ENCODE data around the gene RECK. TPM values are rescaled to one million over a fixed set of nuclear protein-coding genes. Genes with fewer than 3 reads are reported as not detected.

Gene RECK
- total RNA-seq, 1 donor from 2014 or later: 11.1 TPM

DNA sequence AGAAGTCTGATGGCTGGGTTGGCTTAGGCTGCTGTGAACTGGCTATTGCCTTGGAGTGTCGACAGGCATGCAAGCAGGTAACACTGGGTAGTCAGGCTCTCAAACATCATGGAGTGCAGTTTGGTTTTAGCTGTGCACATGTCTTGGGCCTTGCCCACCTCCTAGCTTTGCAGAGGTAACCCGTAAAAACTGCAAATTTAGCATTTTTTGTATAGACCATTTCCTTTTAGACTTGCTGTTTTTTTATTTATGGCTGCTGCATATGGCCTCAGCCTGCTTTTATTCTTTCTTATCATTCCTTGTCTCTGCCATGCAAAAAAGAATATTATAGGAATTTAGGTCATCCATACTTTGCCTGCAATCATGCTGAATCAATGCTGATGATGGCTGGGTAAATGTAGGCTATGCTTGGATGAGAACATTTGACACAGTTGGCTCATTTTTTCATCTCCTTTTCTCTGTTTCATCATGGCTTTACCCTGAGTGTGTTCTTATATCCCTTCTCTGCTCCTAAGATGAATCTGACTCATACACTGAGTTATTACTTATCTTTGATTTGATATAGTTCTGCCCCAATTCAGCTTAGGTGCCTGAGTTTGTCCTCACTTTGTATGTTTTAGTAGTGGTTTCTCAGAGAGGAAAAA is 27.2 kb downstream of the RECK start:
- Mint-ChIP-seq H3K27ac (ENCODE audit: unreplicated experiment) (no peak overlapping the region), H3K36me3 (ENCODE audit: unreplicated experiment) (no peaks in the 10 kb centered on the region), H3K4me1 (ENCODE audit: low read depth, unreplicated experiment) (no peaks in the 10 kb centered on the region), H3K27me3 (ENCODE audit: unreplicated experiment) (no peaks in the 10 kb centered on the region), H3K9me3 (ENCODE audit: unreplicated experiment) (no peaks in the 10 kb centered on the region), H3K4me3 (ENCODE audit: unreplicated experiment) (no peak overlapping the region)
- TF ChIP-seq, protein P1, sequence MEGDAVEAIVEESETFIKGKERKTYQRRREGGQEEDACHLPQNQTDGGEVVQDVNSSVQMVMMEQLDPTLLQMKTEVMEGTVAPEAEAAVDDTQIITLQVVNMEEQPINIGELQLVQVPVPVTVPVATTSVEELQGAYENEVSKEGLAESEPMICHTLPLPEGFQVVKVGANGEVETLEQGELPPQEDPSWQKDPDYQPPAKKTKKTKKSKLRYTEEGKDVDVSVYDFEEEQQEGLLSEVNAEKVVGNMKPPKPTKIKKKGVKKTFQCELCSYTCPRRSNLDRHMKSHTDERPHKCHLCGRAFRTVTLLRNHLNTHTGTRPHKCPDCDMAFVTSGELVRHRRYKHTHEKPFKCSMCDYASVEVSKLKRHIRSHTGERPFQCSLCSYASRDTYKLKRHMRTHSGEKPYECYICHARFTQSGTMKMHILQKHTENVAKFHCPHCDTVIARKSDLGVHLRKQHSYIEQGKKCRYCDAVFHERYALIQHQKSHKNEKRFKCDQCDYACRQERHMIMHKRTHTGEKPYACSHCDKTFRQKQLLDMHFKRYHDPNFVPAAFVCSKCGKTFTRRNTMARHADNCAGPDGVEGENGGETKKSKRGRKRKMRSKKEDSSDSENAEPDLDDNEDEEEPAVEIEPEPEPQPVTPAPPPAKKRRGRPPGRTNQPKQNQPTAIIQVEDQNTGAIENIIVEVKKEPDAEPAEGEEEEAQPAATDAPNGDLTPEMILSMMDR (IDR thresholded peaks at IDR 0.05; ENCODE audit: partially characterized antibody, unreplicated experiment): no peak
- no peak for DNase-seq

DNA sequence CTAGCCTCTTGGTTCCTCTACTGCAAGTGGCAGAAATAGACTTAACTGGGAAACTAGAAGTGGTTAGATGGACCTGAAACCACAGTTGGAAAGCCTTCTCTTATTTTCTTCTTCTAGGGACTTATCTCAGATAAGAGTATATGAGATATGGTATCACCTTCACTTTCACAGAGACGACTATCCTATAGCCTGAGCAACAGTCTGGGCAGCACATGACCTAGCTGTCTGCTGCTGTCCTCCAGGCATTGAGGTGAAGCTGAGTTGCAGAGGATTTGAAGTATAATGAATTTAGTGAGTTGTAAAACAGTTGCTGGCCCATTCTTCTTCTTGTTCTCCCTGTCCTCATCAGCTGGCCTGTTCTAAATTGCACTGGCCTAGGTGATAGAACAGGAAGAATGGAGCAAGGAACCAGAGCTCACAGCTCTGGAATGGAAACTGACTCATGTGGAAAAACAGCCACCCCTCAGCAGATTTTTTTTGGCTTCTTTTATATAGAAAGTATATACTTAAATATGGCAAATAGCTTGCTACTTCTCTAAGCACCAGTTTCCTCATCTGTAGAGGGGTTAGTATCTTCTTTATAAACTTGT is 27.8 kb downstream of the RECK start:
- TF ChIP-seq, protein P1 (IDR thresholded peaks at IDR 0.05; ENCODE audit: partially characterized antibody, unreplicated experiment): no peak
- no peak for DNase-seq
- H3K27ac Mint-ChIP-seq (ENCODE audit: unreplicated experiment): no peak overlapping the region
- H3K36me3 Mint-ChIP-seq (ENCODE audit: unreplicated experiment): no peaks in the 10 kb centered on the region
- H3K4me3 Mint-ChIP-seq (ENCODE audit: unreplicated experiment): no peak overlapping the region
- no peaks in the 10 kb centered on the region for H3K4me1 Mint-ChIP-seq (ENCODE audit: low read depth, unreplicated experiment)
- H3K9me3 Mint-ChIP-seq (ENCODE audit: unreplicated experiment): no peaks in the 10 kb centered on the region
- H3K27me3 Mint-ChIP-seq (ENCODE audit: unreplicated experiment): no peaks in the 10 kb centered on the region

DNA sequence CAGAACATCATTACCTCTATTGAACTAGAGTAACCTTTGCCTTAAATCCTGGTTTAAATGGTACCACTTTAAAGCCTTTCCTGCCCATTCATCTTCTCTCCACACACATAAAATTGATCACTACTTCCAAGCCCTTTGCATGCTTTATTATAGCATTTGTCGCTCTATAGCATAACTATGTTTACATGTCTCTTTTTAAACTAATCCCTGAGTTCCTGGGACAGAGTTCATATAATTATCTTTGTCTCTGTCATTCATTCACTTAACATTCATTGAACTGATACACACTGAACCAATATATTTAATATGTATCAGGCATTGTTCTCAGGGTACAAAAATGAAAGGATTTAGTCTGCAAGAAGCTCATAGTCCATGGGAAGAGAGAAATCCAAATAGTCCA is 37.3 kb downstream of the RECK start:
- no peaks in the 10 kb centered on the region for H3K36me3 Mint-ChIP-seq (ENCODE audit: unreplicated experiment)
- no peaks in the 10 kb centered on the region for H3K9me3 Mint-ChIP-seq (ENCODE audit: unreplicated experiment)
- H3K27me3 Mint-ChIP-seq (ENCODE audit: unreplicated experiment): peaks cover 2% of the 10 kb centered on the region
- DNase-seq: no peak
- no peak overlapping the region for H3K4me3 Mint-ChIP-seq (ENCODE audit: unreplicated experiment)
- H3K4me1 Mint-ChIP-seq (ENCODE audit: low read depth, unreplicated experiment): peaks cover 3% of the 10 kb centered on the region
- no peak overlapping the region for H3K27ac Mint-ChIP-seq (ENCODE audit: unreplicated experiment)
- TF ChIP-seq, protein P1 (IDR thresholded peaks at IDR 0.05; ENCODE audit: partially characterized antibody, unreplicated experiment): no peak

DNA sequence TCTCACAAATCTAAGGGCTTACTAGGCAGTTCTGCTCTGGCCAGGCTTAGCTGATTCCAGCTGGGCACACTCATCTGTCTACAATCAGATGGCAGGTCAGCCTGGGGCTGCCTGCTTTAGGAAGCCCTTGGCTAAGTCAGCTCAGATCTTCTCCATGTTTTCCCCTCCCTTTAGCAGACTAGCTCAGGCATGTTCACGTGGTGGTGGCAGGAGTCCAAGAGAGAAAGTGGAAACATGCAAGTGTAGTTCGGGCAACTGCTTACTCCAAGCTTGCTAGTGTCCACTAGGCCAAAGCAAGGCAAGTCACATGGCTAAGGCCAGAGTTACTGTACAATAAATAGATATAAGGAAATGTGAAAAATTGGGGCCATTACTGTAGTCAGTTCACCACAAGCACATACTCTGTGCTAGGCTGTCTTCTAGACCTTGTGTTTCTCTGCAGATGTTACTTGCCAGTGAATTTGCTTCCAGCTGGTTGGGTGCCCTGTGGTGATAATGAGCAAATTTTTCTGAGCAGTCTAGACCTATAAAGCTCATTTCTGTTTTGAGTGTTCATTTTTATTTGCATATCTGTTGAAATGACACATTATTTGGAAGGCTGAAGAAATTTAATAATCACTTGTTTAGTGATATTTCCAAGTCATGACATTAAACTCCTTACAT is 38.3 kb downstream of the RECK start:
- H3K4me1 Mint-ChIP-seq (ENCODE audit: low read depth, unreplicated experiment): peaks cover 3% of the 10 kb centered on the region
- DNase-seq: no peak
- no peaks in the 10 kb centered on the region for H3K9me3 Mint-ChIP-seq (ENCODE audit: unreplicated experiment)
- H3K36me3 Mint-ChIP-seq (ENCODE audit: unreplicated experiment): no peaks in the 10 kb centered on the region
- TF ChIP-seq, protein P1 (IDR thresholded peaks at IDR 0.05; ENCODE audit: partially characterized antibody, unreplicated experiment): no peak
- no peak overlapping the region for H3K27ac Mint-ChIP-seq (ENCODE audit: unreplicated experiment)
- no peak overlapping the region for H3K4me3 Mint-ChIP-seq (ENCODE audit: unreplicated experiment)
- peaks cover 2% of the 10 kb centered on the region for H3K27me3 Mint-ChIP-seq (ENCODE audit: unreplicated experiment)

DNA sequence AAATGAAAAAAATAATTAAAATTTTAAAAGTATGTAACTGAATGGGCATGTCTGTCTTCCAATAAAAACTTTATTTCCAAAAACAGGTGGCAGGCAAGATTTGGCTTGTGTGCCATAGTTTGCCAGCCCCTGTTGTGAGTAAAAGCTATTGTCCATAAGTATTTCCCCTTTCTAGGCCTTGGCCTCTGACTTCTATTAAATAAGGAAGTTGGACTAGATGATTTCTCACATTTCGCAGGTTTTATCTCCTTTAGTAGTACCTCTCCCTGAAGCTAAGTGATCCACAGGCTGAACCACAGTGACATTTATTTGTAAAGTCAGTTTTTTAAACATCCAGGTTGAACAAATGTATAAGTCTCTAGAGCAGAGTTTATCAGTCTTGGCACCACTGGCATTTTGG is 41.3 kb downstream of the RECK start:
- Mint-ChIP-seq H3K27ac (ENCODE audit: unreplicated experiment) (no peak overlapping the region), H3K9me3 (ENCODE audit: unreplicated experiment) (peaks cover 2% of the 10 kb centered on the region), H3K4me3 (ENCODE audit: unreplicated experiment) (no peak overlapping the region), H3K27me3 (ENCODE audit: unreplicated experiment) (peaks cover 2% of the 10 kb centered on the region), H3K36me3 (ENCODE audit: unreplicated experiment) (no peaks in the 10 kb centered on the region), H3K4me1 (ENCODE audit: low read depth, unreplicated experiment) (peaks cover 3% of the 10 kb centered on the region)
- no peak for DNase-seq
- TF ChIP-seq, protein P1 (IDR thresholded peaks at IDR 0.05; ENCODE audit: partially characterized antibody, unreplicated experiment): no peak
